Spleen (tissue), 7 donors: ENCODE measurements around the gene AP1S1.

Source experiments
- CTCF ChIP-seq, 11 experiments: fragments of 200-600 bp in 7 of 11; fragments of 450-650 bp in 4 of 11; sonication (generic) in 4 of 11; IDR thresholded peaks in 8 of 11; conservative IDR thresholded peaks in 3 of 11; 1 replicate in 7 of 11; 2 replicates in 4 of 11; pipeline versions ENCODE4 v1.4.0 to v1.8.0; 2016 to 2021; ENCODE audit warnings: antibody characterized with exemption in 11 of 11, inconsistent platforms in 4 of 11, mild to moderate bottlenecking in 1 of 11
- POLR2A ChIP-seq, 3 donors: fragments of 450-650 bp; IDR thresholded peaks; one replicate each; pipeline ENCODE4 v1.5.1; 2017; ENCODE audit warnings: antibody characterized with exemption in 3 of 3, mild to moderate bottlenecking in 1 of 3
- POLR2AphosphoS5 ChIP-seq, 3 donors: sonication (generic); formaldehyde crosslinking; IDR thresholded peaks; one replicate each; pipeline ENCODE4 v1.5.1; 2017; ENCODE audit warnings: antibody characterized with exemption in 3 of 3
- donor health status: DM: no; HTN: no; CAD: no; lungs with moderate emphysema.
- donor health status: DM: no; HTN: no; CAD: no.
- donor health status: DM: no; HTN: no; CAD: no.

GRCh38 chr7:101114492-101114891 lies 39.8 kb upstream of the AP1S1 start:
- no peak for TF ChIP-seq CTCF (IDR thresholded peaks at IDR 0.05 in 8 of 11, conservative IDR thresholded peaks at IDR 0.05 in 3 of 11)
- TF ChIP-seq POLR2AphosphoS5 (IDR thresholded peaks at IDR 0.05) = no peak
- no peak for TF ChIP-seq POLR2A (IDR thresholded peaks at IDR 0.05)
